Ishikawa (cell line): ENCODE measurements around the gene CASTOR2.

Experiments
- EP300 ChIP-seq: IDR thresholded peaks from 2 replicates; pipeline ENCODE4 v1.6.1; 2012; ENCODE audit warnings: borderline replicate concordance
- NFIC ChIP-seq: IDR thresholded peaks from 2 replicates; pipeline ENCODE4 v1.6.1; 2012
- RAD21 ChIP-seq: IDR thresholded peaks from 2 replicates; pipeline ENCODE4 v1.6.1; 2012; ENCODE audit warnings: low read depth
- REST ChIP-seq: IDR thresholded peaks from 2 replicates; pipeline ENCODE4 v1.6.1; 2012; ENCODE audit warnings: low read depth, mild to moderate bottlenecking

GRCh38 chr7:75050501-75050900 is 86.0 kb downstream of the CASTOR2 start:
- no peak for TF ChIP-seq EP300
- TF ChIP-seq RAD21, result no peak
- TF ChIP-seq NFIC, result no peak
- TF ChIP-seq REST, result no peak
